ENCODE measurements around the gene SFXN5. TPM values are rescaled to one million over a fixed set of nuclear protein-coding genes. Genes with fewer than 3 reads are reported as not detected.
"Not testable (repeated sequence)": the region's sequence is repeated elsewhere in the genome, so short reads cannot be mapped to it uniquely, and the experiment has no call there.

The SFXN5 gene
- total RNA-seq, 2 donors from 2014 or later = 27.3 to 32.4 TPM

GRCh38 chr2:72917877-72918553, 153.5 kb downstream of the SFXN5 start:
- H3K27me3 Mint-ChIP-seq = peaks cover 43 to 45% of the 10 kb centered on the region in 2 donors
- H3K4me3 Mint-ChIP-seq = peak overlapping the region; percentile 68
- peak; percentile 9 to 43 for ATAC-seq
- DNase-seq (ENCODE audit: low spot score) = peak; percentile 60
- no peaks in the 10 kb centered on the region for H3K36me3 Mint-ChIP-seq
- H3K27ac Mint-ChIP-seq = no peak overlapping the region
- H3K4me1 Mint-ChIP-seq (ENCODE audit: low read depth in 2 of 2) = peaks cover 10 to 21% of the 10 kb centered on the region in 2 donors
- no peaks in the 10 kb centered on the region for H3K9me3 Mint-ChIP-seq

- no peaks in the 10 kb centered on the region for H3K9me3 Mint-ChIP-seq
- peaks cover 10 to 21% of the 10 kb centered on the region in 2 donors for H3K4me1 Mint-ChIP-seq (ENCODE audit: low read depth in 2 of 2)
- H3K36me3 Mint-ChIP-seq = no peaks in the 10 kb centered on the region
- H3K27me3 Mint-ChIP-seq = peaks cover 41 to 43% of the 10 kb centered on the region in 2 donors
- H3K27ac Mint-ChIP-seq = no peak within 1 kb of the TSS
- H3K4me3 Mint-ChIP-seq = peak within 1 kb of the TSS; percentile 81
- peak; percentile 59 to 72 for ATAC-seq
- peak; percentile 66 for DNase-seq (ENCODE audit: low spot score)
Observed at GRCh38 chr2:72917138-72917876, 154.2 kb downstream of the SFXN5 start, which contains the start of gene EMX1. EMX1 (plus strand) TSS chr2:72917519; CDS start chr2:72917853, 334 bp downstream.

- H3K36me3 Mint-ChIP-seq = no peaks in the 10 kb centered on the region
- H3K9me3 Mint-ChIP-seq = no peaks in the 10 kb centered on the region
- DNase-seq (ENCODE audit: low spot score) = peak; percentile 60
- H3K27me3 Mint-ChIP-seq = peaks cover 41 to 43% of the 10 kb centered on the region in 2 donors
- ATAC-seq = no peak
- peak overlapping the region; percentile 81 for H3K4me3 Mint-ChIP-seq
- H3K4me1 Mint-ChIP-seq (ENCODE audit: low read depth in 2 of 2) = peaks cover 10 to 21% of the 10 kb centered on the region in 2 donors
- H3K27ac Mint-ChIP-seq = no peak overlapping the region
Observed at GRCh38 chr2:72916743-72917137, 154.8 kb downstream of the SFXN5 start.

GRCh38 chr2:72915907-72916742, 155.4 kb downstream of the SFXN5 start:
- H3K27ac Mint-ChIP-seq = no peak overlapping the region
- H3K4me3 Mint-ChIP-seq = peak overlapping the region; percentile 81
- peaks cover 42 to 44% of the 10 kb centered on the region in 2 donors for H3K27me3 Mint-ChIP-seq
- peaks cover 10 to 21% of the 10 kb centered on the region in 2 donors for H3K4me1 Mint-ChIP-seq (ENCODE audit: low read depth in 2 of 2)
- peak; percentile 65 for DNase-seq (ENCODE audit: low spot score)
- H3K36me3 Mint-ChIP-seq = no peaks in the 10 kb centered on the region
- no peaks in the 10 kb centered on the region for H3K9me3 Mint-ChIP-seq
- ATAC-seq = peak; percentile 52 to 73

GRCh38 chr2:72915320-72915906, 156.1 kb downstream of the SFXN5 start:
- peak; percentile 31 for DNase-seq (ENCODE audit: low spot score)
- H3K4me1 Mint-ChIP-seq (ENCODE audit: low read depth in 2 of 2) = peaks cover 10 to 21% of the 10 kb centered on the region in 2 donors
- peaks cover 42 to 45% of the 10 kb centered on the region in 2 donors for H3K27me3 Mint-ChIP-seq
- H3K9me3 Mint-ChIP-seq = no peaks in the 10 kb centered on the region
- H3K36me3 Mint-ChIP-seq = no peaks in the 10 kb centered on the region
- H3K27ac Mint-ChIP-seq = no peak overlapping the region
- no peak for ATAC-seq
- H3K4me3 Mint-ChIP-seq = peak overlapping the region; percentile 32

GRCh38 chr2:72914589-72915319, 156.8 kb downstream of the SFXN5 start:
- no peak overlapping the region for H3K27ac Mint-ChIP-seq
- ATAC-seq = no peak
- DNase-seq (ENCODE audit: low spot score) = peak; percentile 22
- peaks cover 42 to 47% of the 10 kb centered on the region in 2 donors for H3K27me3 Mint-ChIP-seq
- H3K4me1 Mint-ChIP-seq (ENCODE audit: low read depth in 2 of 2) = peaks cover 10 to 21% of the 10 kb centered on the region in 2 donors
- H3K4me3 Mint-ChIP-seq = peak overlapping the region; percentile 32
- no peaks in the 10 kb centered on the region for H3K36me3 Mint-ChIP-seq
- no peaks in the 10 kb centered on the region for H3K9me3 Mint-ChIP-seq

GRCh38 chr2:72914206-72914559, 157.3 kb downstream of the SFXN5 start:
- peaks cover 44 to 47% of the 10 kb centered on the region in 2 donors for H3K27me3 Mint-ChIP-seq
- no peak overlapping the region for H3K27ac Mint-ChIP-seq
- H3K4me3 Mint-ChIP-seq = no peak overlapping the region

GRCh38 chr2:72913486-72914205, 157.9 kb downstream of the SFXN5 start:
- Mint-ChIP-seq H3K27ac (no peak overlapping the region), H3K9me3 (no peaks in the 10 kb centered on the region), H3K4me1 (ENCODE audit: low read depth in 2 of 2) (peaks cover 10 to 15% of the 10 kb centered on the region in 2 donors), H3K36me3 (no peaks in the 10 kb centered on the region), H3K27me3 (peaks cover 46 to 51% of the 10 kb centered on the region in 2 donors), H3K4me3 (no peak overlapping the region)
- DNase-seq (ENCODE audit: low spot score) (no peak), ATAC-seq (no peak)

More at GRCh38 chr2:72914206-72914559, 157.3 kb downstream of the SFXN5 start:
- Mint-ChIP-seq H3K4me1 (ENCODE audit: low read depth in 2 of 2) (peaks cover 10 to 17% of the 10 kb centered on the region in 2 donors), H3K9me3 (no peaks in the 10 kb centered on the region), H3K36me3 (no peaks in the 10 kb centered on the region)
- ATAC-seq (no peak), DNase-seq (ENCODE audit: low spot score) (no peak)

GRCh38 chr2:72911256-72911655, 160.3 kb downstream of the SFXN5 start:
- peaks cover 52 to 67% of the 10 kb centered on the region in 2 donors for H3K27me3 Mint-ChIP-seq
- no peaks in the 10 kb centered on the region for H3K36me3 Mint-ChIP-seq
- H3K27ac Mint-ChIP-seq = no peak overlapping the region
- H3K4me1 Mint-ChIP-seq (ENCODE audit: low read depth in 2 of 2) = peaks cover 8 to 10% of the 10 kb centered on the region in 2 donors
- DNase-seq (ENCODE audit: low spot score) = no peak
- H3K4me3 Mint-ChIP-seq = no peak overlapping the region
- no peak for ATAC-seq
- no peaks in the 10 kb centered on the region for H3K9me3 Mint-ChIP-seq

- H3K4me3 Mint-ChIP-seq = no peak overlapping the region
- H3K27ac Mint-ChIP-seq = no peak overlapping the region
- no peak for DNase-seq (ENCODE audit: low spot score)
- peaks cover 51 to 79% of the 10 kb centered on the region in 2 donors for H3K27me3 Mint-ChIP-seq
- no peaks in the 10 kb centered on the region for H3K9me3 Mint-ChIP-seq
- no peaks in the 10 kb centered on the region for H3K4me1 Mint-ChIP-seq (ENCODE audit: low read depth in 2 of 2)
- no peak for ATAC-seq
- H3K36me3 Mint-ChIP-seq = no peaks in the 10 kb centered on the region
Observed at GRCh38 chr2:72908741-72909140, 162.8 kb downstream of the SFXN5 start.

- not testable (repeated sequence) for H3K27ac Mint-ChIP-seq; H3K36me3 Mint-ChIP-seq; H3K4me3 Mint-ChIP-seq; DNase-seq (ENCODE audit: low spot score); ATAC-seq; H3K9me3 Mint-ChIP-seq; H3K4me1 Mint-ChIP-seq (ENCODE audit: low read depth in 2 of 2)
- peaks cover 50 to 81% of the 10 kb centered on the region in 2 donors for H3K27me3 Mint-ChIP-seq
Observed at GRCh38 chr2:72907369-72907768, 164.1 kb downstream of the SFXN5 start.

- ATAC-seq (peak in 1 of 2 donors; percentile 12), DNase-seq (ENCODE audit: low spot score) (no peak)
- Mint-ChIP-seq H3K36me3 (no peaks in the 10 kb centered on the region), H3K4me3 (no peak overlapping the region), H3K27ac (no peak overlapping the region), H3K4me1 (ENCODE audit: low read depth in 2 of 2) (no peaks in the 10 kb centered on the region), H3K9me3 (no peaks in the 10 kb centered on the region), H3K27me3 (peaks cover 50 to 78% of the 10 kb centered on the region in 2 donors)
Observed at GRCh38 chr2:72901426-72901825, 170.1 kb downstream of the SFXN5 start.
